NCI-H146 treated with DMSO at 0.1 percent for 48 hours (cell line): ENCODE measurements around the gene CISH.

ENCODE experiments used
- DNase-seq: peaks from one replicate; lab custom pipeline; 2025; ENCODE audit not compliant: unreplicated experiment; lab: John Stamatoyannopoulos, UW

CISH gene

GRCh38 chr3:50615190-50615589 lies 3.6 kb upstream of the CISH start:
- DNase-seq, result no peak

GRCh38 chr3:50612970-50613846 lies 1.6 kb upstream of the CISH start:
- no peak for DNase-seq

GRCh38 chr3:50612234-50612882 lies 784 bp upstream of the CISH start:
- DNase-seq, result no peak

GRCh38 chr3:50610992-50611463 lies 546 bp downstream of the CISH start:
- DNase-seq, result no peak

- DNase-seq, result no peak
These were observed 1.2 kb downstream of the CISH start for GRCh38 chr3:50610181-50610971.

GRCh38 chr3:50609763-50610085 lies 1.9 kb downstream of the CISH start:
- no peak for DNase-seq

GRCh38 chr3:50609071-50609762 lies 2.4 kb downstream of the CISH start:
- DNase-seq, result no peak

GRCh38 chr3:50608278-50608677 lies 3.3 kb downstream of the CISH start:
- DNase-seq, result no peak

GRCh38 chr3:50607271-50608091 lies 4.1 kb downstream of the CISH start:
- DNase-seq, result no peak

- DNase-seq, result no peak
These were observed 5.0 kb downstream of the CISH start for GRCh38 chr3:50606596-50606995.

- DNase-seq, result no peak
These were observed 5.7 kb downstream of the CISH start for GRCh38 chr3:50605901-50606326.

GRCh38 chr3:50604628-50605588 lies 6.7 kb downstream of the CISH start:
- DNase-seq, result no peak

GRCh38 chr3:50604110-50604621 lies 7.4 kb downstream of the CISH start:
- DNase-seq, result no peak

- DNase-seq, result no peak
These were observed 8.1 kb downstream of the CISH start for GRCh38 chr3:50603261-50604109.

- DNase-seq, result no peak
These were observed 8.9 kb downstream of the CISH start for GRCh38 chr3:50602595-50603191.

GRCh38 chr3:50600841-50601591 lies 10.6 kb downstream of the CISH start:
- DNase-seq, result no peak
